ENCODE measurements around the gene CERS2. TPM values are rescaled to one million over a fixed set of nuclear protein-coding genes. Genes with fewer than 3 reads are reported as not detected.

The CERS2 gene
- total and polyA plus RNA-seq, 12 donors, result 56.5 to 104 (median 76.8) TPM

DNA sequence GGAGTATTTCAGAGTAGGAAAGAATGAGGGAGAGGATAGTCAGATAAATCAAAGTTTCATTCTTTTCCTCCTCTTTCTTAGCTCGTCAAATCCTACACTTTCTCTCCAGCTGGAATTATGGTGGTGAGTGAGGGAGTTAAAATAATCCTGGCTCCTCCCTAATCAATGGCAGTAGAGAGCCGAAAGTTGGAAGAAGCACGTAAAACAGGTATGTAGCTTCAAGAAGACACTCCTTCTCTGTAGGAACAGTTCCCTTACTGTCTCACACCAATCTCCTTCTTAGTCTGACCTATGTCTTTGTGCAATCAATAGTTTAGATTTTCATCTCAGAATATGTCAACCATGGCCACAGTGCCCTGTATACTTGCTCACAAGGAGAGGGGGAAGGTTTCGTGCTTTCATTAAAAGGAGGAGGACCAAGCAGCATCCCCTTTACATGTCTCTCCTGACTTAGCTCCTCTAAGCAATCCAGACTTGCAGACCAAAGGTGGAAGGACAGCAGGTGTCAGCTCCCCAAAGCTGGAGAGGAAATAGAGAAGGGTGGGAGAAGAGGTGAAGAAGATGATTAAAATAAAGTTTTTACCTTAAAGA lies 31.2 kb upstream of the CERS2 start:
- Histone ChIP-seq H3K36me3 (peaks cover 0 to 19% (median 5%) of the 10 kb centered on the region in 9 donors), H3K4me1 (peaks cover 0 to 87% (median 70%) of the 10 kb centered on the region in 9 donors), H3K27me3 (no peaks in the 10 kb centered on the region), H3K4me3 (peak overlapping the region; percentile 52 to 82 (median 66)), H3K27ac (peak overlapping the region; percentile 79 to 96 (median 92)), H3K9me3 (no peaks in the 10 kb centered on the region)
- WGBS, 2 donors, result 5 to 9% methylated on average over 4 of the region's 4 CpGs
- TF ChIP-seq, protein P1, sequence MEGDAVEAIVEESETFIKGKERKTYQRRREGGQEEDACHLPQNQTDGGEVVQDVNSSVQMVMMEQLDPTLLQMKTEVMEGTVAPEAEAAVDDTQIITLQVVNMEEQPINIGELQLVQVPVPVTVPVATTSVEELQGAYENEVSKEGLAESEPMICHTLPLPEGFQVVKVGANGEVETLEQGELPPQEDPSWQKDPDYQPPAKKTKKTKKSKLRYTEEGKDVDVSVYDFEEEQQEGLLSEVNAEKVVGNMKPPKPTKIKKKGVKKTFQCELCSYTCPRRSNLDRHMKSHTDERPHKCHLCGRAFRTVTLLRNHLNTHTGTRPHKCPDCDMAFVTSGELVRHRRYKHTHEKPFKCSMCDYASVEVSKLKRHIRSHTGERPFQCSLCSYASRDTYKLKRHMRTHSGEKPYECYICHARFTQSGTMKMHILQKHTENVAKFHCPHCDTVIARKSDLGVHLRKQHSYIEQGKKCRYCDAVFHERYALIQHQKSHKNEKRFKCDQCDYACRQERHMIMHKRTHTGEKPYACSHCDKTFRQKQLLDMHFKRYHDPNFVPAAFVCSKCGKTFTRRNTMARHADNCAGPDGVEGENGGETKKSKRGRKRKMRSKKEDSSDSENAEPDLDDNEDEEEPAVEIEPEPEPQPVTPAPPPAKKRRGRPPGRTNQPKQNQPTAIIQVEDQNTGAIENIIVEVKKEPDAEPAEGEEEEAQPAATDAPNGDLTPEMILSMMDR (IDR thresholded peaks at IDR 0.05), result no peak
- no peak for DNase-seq
- no peak for ATAC-seq
- intact Hi-C loops (cut with DNase I), result loop anchor here in 3 of 10 donors (2.0 to 10.0 kb wide), 3 partner anchors 27 to 56 kb away; partner anchors contain the start of genes CDC42SE1 (in 1 of the 3) and MLLT11 (in 1 of the 3)

DNA sequence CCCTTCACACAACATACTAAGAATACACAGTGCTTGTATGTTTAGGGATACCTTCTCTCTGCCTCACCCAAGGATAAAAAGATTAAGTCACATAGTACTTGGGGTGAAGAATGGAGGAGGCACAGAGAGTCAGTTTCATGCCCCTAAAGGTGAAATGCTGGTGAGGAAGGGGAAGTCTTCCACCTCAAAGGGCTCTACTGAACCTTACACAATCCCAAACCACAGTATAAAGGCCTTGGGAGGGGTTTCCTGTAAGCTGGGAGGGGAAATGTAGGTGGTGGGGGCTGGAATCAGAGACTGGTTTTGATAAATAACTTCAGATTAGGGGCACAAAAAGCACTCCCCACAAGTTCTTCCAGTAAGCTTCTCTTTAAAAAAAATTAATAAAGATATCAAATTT lies 28.5 kb upstream of the CERS2 start:
- Histone ChIP-seq H3K36me3 (peaks cover 0 to 45% (median 15%) of the 10 kb centered on the region in 9 donors), H3K27me3 (no peaks in the 10 kb centered on the region), H3K4me1 (peaks cover 0 to 87% (median 54%) of the 10 kb centered on the region in 9 donors), H3K9me3 (no peaks in the 10 kb centered on the region), H3K27ac (peak overlapping the region in 9 of 10 donors; percentile 4 to 96 (median 61)), H3K4me3 (peak overlapping the region in 6 of 10 donors; percentile 28 to 82 (median 68))
- TF ChIP-seq, protein P1 (IDR thresholded peaks at IDR 0.05), result no peak
- DNase-seq (no peak), ATAC-seq (no peak)
- intact Hi-C loops (cut with DNase I), result loop anchor here in 1 of 10 donors (10.0 kb wide), 1 partner anchor 52 kb away; the partner anchor contains the start of gene CDC42SE1

DNA sequence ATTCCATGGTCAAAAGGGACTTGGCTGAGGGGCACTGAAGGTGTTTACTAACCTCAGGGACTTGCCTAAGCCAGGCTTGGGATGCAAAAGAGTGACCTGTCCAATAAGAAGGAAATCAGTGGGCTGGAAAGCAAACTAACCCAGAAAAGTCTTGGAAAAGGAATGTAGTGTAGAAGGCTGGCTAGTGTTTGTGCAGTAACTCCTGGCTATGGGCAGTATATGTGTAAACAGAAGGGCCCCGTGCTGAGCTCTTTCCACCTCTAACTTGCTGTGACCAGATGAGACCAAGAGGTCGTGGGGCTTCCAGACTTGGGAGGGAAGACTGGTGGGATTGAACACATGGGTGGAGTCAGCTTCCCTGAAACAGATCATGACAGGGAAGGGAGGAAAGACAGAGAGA lies 28.0 kb upstream of the CERS2 start:
- intact Hi-C loops (cut with DNase I), result loop anchor here in 1 of 10 donors (10.0 kb wide), 1 partner anchor 52 kb away; the partner anchor contains the start of gene CDC42SE1
- ATAC-seq (no peak), DNase-seq (no peak)
- TF ChIP-seq, protein P1 (IDR thresholded peaks at IDR 0.05), result no peak
- WGBS, 2 donors, result 60 to 63% methylated on average over 2 of the region's 2 CpGs
- Histone ChIP-seq H3K36me3 (peaks cover 0 to 51% (median 21%) of the 10 kb centered on the region in 9 donors), H3K9me3 (no peaks in the 10 kb centered on the region), H3K27ac (peak overlapping the region in 7 of 10 donors; percentile 44 to 96 (median 62)), H3K27me3 (no peaks in the 10 kb centered on the region), H3K4me3 (peak overlapping the region in 2 of 10 donors; percentile 59 to 61), H3K4me1 (peaks cover 0 to 82% (median 49%) of the 10 kb centered on the region in 9 donors)

DNA sequence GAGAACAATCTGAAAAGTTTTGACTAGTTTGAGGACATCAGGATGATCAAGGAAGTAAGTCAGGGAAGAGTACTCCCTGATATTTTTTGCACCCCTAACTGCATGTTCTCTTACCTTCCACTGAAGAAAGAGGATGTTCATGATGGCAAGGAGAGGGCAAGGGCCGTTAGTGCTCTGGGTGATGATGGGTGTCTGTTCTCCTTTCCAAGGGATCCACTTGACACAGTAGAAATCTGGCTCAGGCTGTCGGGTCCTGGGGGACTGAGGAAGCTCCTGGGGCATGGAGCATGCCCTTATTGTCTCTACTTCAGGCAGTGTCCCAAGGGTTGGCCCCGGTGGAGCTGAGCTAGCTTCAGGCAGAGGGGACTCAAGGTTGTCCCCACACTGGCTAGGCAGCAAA lies 27.4 kb upstream of the CERS2 start:
- H3K27ac ChIP-seq, result peak overlapping the region in 4 of 10 donors; percentile 62 to 96 (median 80)
- DNase-seq, result no peak
- H3K9me3 ChIP-seq, result no peaks in the 10 kb centered on the region
- H3K36me3 ChIP-seq, result peaks cover 0 to 56% (median 27%) of the 10 kb centered on the region in 9 donors
- H3K27me3 ChIP-seq, result no peaks in the 10 kb centered on the region
- ATAC-seq, result no peak
- WGBS, 2 donors, result 68 to 79% methylated on average over 3 of the region's 3 CpGs
- H3K4me3 ChIP-seq, result peak overlapping the region in 1 of 10 donors; percentile 12
- intact Hi-C loops (cut with DNase I), result loop anchor here in 1 of 10 donors (10.0 kb wide), 1 partner anchor 53 kb away; the partner anchor contains the start of gene CDC42SE1
- peaks cover 0 to 76% (median 44%) of the 10 kb centered on the region in 9 donors for H3K4me1 ChIP-seq
- TF ChIP-seq, protein P1 (IDR thresholded peaks at IDR 0.05), result no peak
